CD4-positive, alpha-beta T cell (primary cell): ENCODE results near the gene RERE. TPM values are rescaled to one million over a fixed set of nuclear protein-coding genes. Genes with fewer than 3 reads are reported as not detected.

Source experiments
- ATAC-seq: fragments of 200-7000 bp; cut with Tn5 transposase; one replicate; pipeline ENCODE4 v1.10.0; 2022; ENCODE audit warnings: mild to moderate bottlenecking; ENCODE audit not compliant: poor library complexity
- CTCF ChIA-PET: fragments of 350-600 bp; sonication (Branson Sonifier 250); formaldehyde crosslinking; loops from one replicate; lab custom pipeline; 2021; ENCODE audit warnings: antibody characterized with exemption, inconsistent platforms; lab: Charles Lee
- POLR2A ChIA-PET: fragments of 350-600 bp; sonication (Branson Sonifier 250); formaldehyde crosslinking; loops from one replicate; lab custom pipeline; 2021; ENCODE audit warnings: antibody characterized with exemption, inconsistent platforms; lab: Charles Lee
- DNase-seq, 14 experiments: peaks; one replicate each; pipeline ENCODE4 v3.0.0-alpha.2; 2013 to 2020; ENCODE audit warnings: mixed read lengths in 2 of 14
- H3K27ac ChIP-seq, 2 donors: one replicate each; pipeline versions ENCODE4 v1.5.1 to v1.7.0; 2013; ENCODE audit warnings: low read length in 2 of 2, low read depth in 1 of 2, mild to moderate bottlenecking in 1 of 2
- H3K27me3 ChIP-seq, 2 experiments: 1 replicate in 1 of 2; 2 replicates in 1 of 2; pipeline versions ENCODE4 v1.6.1 to v1.7.0; 2013; ENCODE audit warnings: low read length in 2 of 2, control low read depth in 1 of 2, mild to moderate bottlenecking in 1 of 2, moderate library complexity in 1 of 2; ENCODE audit not compliant: insufficient read depth in 2 of 2, control insufficient read depth in 1 of 2
- H3K36me3 ChIP-seq: one replicate; pipeline ENCODE4 v1.6.1; 2013; ENCODE audit warnings: low read length, control low read depth; ENCODE audit not compliant: insufficient read depth
- H3K4me1 ChIP-seq: one replicate; pipeline ENCODE4 v1.6.1; 2013; ENCODE audit warnings: low read length, control low read depth; ENCODE audit not compliant: insufficient read depth
- H3K4me3 ChIP-seq: one replicate; pipeline ENCODE4 v1.5.1; 2013; ENCODE audit warnings: mild to moderate bottlenecking, low read length, moderate library complexity
- H3K9me3 ChIP-seq, 2 experiments: 1 replicate in 1 of 2; 2 replicates in 1 of 2; pipeline versions ENCODE4 v1.6.1 to v1.7.0; 2013; ENCODE audit warnings: low read length in 2 of 2, mild to moderate bottlenecking in 2 of 2, control low read depth in 1 of 2, moderate library complexity in 1 of 2; ENCODE audit not compliant: control insufficient read depth in 1 of 2, insufficient read depth in 1 of 2
- H3K27ac Mint-ChIP-seq: one replicate; pipeline ENCODE4 v1.8.0; 2020; ENCODE audit warnings: mixed read lengths
- H3K27me3 Mint-ChIP-seq: one replicate; pipeline ENCODE4 v1.8.0; 2021; ENCODE audit warnings: mixed read lengths
- H3K36me3 Mint-ChIP-seq: one replicate; pipeline ENCODE4 v1.8.0; 2021; ENCODE audit warnings: low read depth, mixed read lengths
- H3K4me1 Mint-ChIP-seq: one replicate; pipeline ENCODE4 v1.8.0; 2021; ENCODE audit warnings: low read depth, mixed read lengths
- H3K4me3 Mint-ChIP-seq: one replicate; pipeline ENCODE4 v1.8.0; 2020; ENCODE audit warnings: mild to moderate bottlenecking, mixed read lengths
- H3K9me3 Mint-ChIP-seq: one replicate; pipeline ENCODE4 v1.8.0; 2020; ENCODE audit warnings: mixed read lengths
- intact Hi-C, 2 experiments: fragments of 100-400 bp; cut with DNase I in 1 of 2; cut with micrococcal nuclease in 1 of 2; formaldehyde crosslinking; loops; one replicate each; pipeline versions ENCODE4 v1.15.1 to v1.9.0; 2023 to 2025; cut with DNase I, micrococcal nuclease
- total RNA-seq, 174 experiments: library from RNA in 2 of 174; stranded (reverse) in 2 of 174; gene quantifications; one replicate each; pipeline ENCODE4 v1.2.3 and lab custom pipeline; 2021 to 2026
- TF ChIP-seq, protein P1 (sequence below): fragments of 200-600 bp; IDR thresholded peaks from one replicate; pipeline ENCODE4 v1.8.0; 2022; ENCODE audit warnings: antibody characterized with exemption, mild to moderate bottlenecking

Gene RERE
- total RNA-seq, 2 experiments from 2014 or later = 78.4 to 84.0 TPM

- no peaks in the 10 kb centered on the region for H3K9me3 ChIP-seq
- no peaks in the 10 kb centered on the region for H3K27me3 ChIP-seq
- H3K36me3 ChIP-seq = peaks cover 3% of the 10 kb centered on the region
- Mint-ChIP-seq H3K4me1 (peaks cover 8% of the 10 kb centered on the region), H3K27me3 (no peaks in the 10 kb centered on the region), H3K36me3 (no peaks in the 10 kb centered on the region), H3K4me3 (no peak overlapping the region), H3K9me3 (no peaks in the 10 kb centered on the region), H3K27ac (no peak overlapping the region)
- peaks cover 7% of the 10 kb centered on the region for H3K4me1 ChIP-seq
- ChIA-PET POLR2A (no interaction called here), CTCF (interaction anchor here (0.7 to 1.9 kb wide), 3 partner anchors 11 to 290 kb away, joined by 3 to 5 read pairs (median 4); no protein-coding TSS in a partner anchor)
- intact Hi-C loops = no loop called here
- H3K27ac ChIP-seq = no peak overlapping the region
- no peak for ATAC-seq
- no peak overlapping the region for H3K4me3 ChIP-seq
- DNase-seq = no peak
- TF ChIP-seq, protein P1, sequence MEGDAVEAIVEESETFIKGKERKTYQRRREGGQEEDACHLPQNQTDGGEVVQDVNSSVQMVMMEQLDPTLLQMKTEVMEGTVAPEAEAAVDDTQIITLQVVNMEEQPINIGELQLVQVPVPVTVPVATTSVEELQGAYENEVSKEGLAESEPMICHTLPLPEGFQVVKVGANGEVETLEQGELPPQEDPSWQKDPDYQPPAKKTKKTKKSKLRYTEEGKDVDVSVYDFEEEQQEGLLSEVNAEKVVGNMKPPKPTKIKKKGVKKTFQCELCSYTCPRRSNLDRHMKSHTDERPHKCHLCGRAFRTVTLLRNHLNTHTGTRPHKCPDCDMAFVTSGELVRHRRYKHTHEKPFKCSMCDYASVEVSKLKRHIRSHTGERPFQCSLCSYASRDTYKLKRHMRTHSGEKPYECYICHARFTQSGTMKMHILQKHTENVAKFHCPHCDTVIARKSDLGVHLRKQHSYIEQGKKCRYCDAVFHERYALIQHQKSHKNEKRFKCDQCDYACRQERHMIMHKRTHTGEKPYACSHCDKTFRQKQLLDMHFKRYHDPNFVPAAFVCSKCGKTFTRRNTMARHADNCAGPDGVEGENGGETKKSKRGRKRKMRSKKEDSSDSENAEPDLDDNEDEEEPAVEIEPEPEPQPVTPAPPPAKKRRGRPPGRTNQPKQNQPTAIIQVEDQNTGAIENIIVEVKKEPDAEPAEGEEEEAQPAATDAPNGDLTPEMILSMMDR = no peak
Observed at GRCh38 chr1:8851060-8851459, 33.6 kb upstream of the RERE start.

- H3K36me3 Mint-ChIP-seq = no peaks in the 10 kb centered on the region
- CTCF ChIA-PET = interaction anchor here (0.5 to 2.7 kb wide), 35 partner anchors 9 to 835 kb away, joined by 3 to 31 read pairs (median 4); partner anchors contain the start of gene RERE
- H3K36me3 ChIP-seq = no peaks in the 10 kb centered on the region
- TF ChIP-seq, protein P1 = peak; percentile 91
- no peaks in the 10 kb centered on the region for H3K9me3 ChIP-seq
- H3K4me1 ChIP-seq = peaks cover 7% of the 10 kb centered on the region
- H3K4me1 Mint-ChIP-seq = peaks cover 8% of the 10 kb centered on the region
- no peaks in the 10 kb centered on the region for H3K27me3 ChIP-seq
- POLR2A ChIA-PET = interaction anchor here (0.6 to 2.4 kb wide), 5 partner anchors 9 to 148 kb away, joined by 3 to 10 read pairs (median 4); partner anchors contain the start of gene RERE
- no peaks in the 10 kb centered on the region for H3K9me3 Mint-ChIP-seq
- no peak overlapping the region for H3K27ac ChIP-seq
- no peaks in the 10 kb centered on the region for H3K27me3 Mint-ChIP-seq
- DNase-seq = peak; percentile 60 to 86 (median 70)
- ATAC-seq = peak; percentile 94
- intact Hi-C loops = loop anchor here (1.0 to 5.0 kb wide), 3 partner anchors 122 to 288 kb away; no protein-coding TSS in a partner anchor
- H3K4me3 ChIP-seq = no peak overlapping the region
- H3K4me3 Mint-ChIP-seq = no peak overlapping the region
- H3K27ac Mint-ChIP-seq = no peak overlapping the region
Observed at GRCh38 chr1:8848663-8849386, 31.4 kb upstream of the RERE start.

GRCh38 chr1:8847990-8848389 is 30.6 kb upstream of the RERE start:
- H3K4me3 ChIP-seq = no peak overlapping the region
- Mint-ChIP-seq H3K36me3 (no peaks in the 10 kb centered on the region), H3K4me3 (no peak overlapping the region), H3K9me3 (no peaks in the 10 kb centered on the region), H3K27ac (no peak overlapping the region), H3K4me1 (peaks cover 8% of the 10 kb centered on the region), H3K27me3 (no peaks in the 10 kb centered on the region)
- intact Hi-C loops = loop anchor here in 1 of 2 experiments (5.0 kb wide), 1 partner anchor 121 kb away; no protein-coding TSS in a partner anchor
- peaks cover 7% of the 10 kb centered on the region for H3K4me1 ChIP-seq
- H3K27ac ChIP-seq = no peak overlapping the region
- ATAC-seq (no peak), DNase-seq (no peak)
- H3K27me3 ChIP-seq = no peaks in the 10 kb centered on the region
- POLR2A ChIA-PET = interaction anchor here (1.0 to 2.4 kb wide), 2 partner anchors 8 to 12 kb away, joined by 3 to 10 read pairs; no protein-coding TSS in a partner anchor
- CTCF ChIA-PET = interaction anchor here (1.0 to 2.7 kb wide), 13 partner anchors 8 to 286 kb away, joined by 3 to 31 read pairs (median 5); no protein-coding TSS in a partner anchor
- H3K9me3 ChIP-seq = no peaks in the 10 kb centered on the region
- TF ChIP-seq, protein P1 = no peak
- H3K36me3 ChIP-seq = no peaks in the 10 kb centered on the region
